Measurements from ENCODE around the gene GOLGA1.
"Not testable (repeated sequence)": the region's sequence is repeated elsewhere in the genome, so short reads cannot be mapped to it uniquely, and the experiment has no call there.

The GOLGA1 gene

DNA sequence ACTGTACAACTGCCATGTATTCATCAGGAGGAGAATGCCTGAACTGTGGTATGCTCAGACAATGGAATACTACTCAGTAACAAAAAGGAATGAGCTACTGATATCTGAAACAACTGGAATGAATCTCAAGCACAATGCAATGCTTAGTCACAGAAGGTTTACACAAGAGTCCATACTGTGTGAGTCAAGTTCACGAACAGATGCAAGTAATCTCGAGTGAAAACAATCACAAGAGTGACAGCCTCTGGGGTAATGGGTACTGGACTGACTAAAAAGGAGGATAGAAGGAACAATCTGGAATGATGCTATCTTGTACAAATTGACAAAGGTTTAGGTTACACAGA, 19.5 kb upstream of the GOLGA1 start:
- TF ChIP-seq, protein P1, sequence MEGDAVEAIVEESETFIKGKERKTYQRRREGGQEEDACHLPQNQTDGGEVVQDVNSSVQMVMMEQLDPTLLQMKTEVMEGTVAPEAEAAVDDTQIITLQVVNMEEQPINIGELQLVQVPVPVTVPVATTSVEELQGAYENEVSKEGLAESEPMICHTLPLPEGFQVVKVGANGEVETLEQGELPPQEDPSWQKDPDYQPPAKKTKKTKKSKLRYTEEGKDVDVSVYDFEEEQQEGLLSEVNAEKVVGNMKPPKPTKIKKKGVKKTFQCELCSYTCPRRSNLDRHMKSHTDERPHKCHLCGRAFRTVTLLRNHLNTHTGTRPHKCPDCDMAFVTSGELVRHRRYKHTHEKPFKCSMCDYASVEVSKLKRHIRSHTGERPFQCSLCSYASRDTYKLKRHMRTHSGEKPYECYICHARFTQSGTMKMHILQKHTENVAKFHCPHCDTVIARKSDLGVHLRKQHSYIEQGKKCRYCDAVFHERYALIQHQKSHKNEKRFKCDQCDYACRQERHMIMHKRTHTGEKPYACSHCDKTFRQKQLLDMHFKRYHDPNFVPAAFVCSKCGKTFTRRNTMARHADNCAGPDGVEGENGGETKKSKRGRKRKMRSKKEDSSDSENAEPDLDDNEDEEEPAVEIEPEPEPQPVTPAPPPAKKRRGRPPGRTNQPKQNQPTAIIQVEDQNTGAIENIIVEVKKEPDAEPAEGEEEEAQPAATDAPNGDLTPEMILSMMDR (IDR thresholded peaks at IDR 0.05; ENCODE audit: low read depth, low read length, missing control alignments), result no peak
- H3K27ac ChIP-seq, result no peak overlapping the region
- H3K4me3 ChIP-seq (ENCODE audit: low read depth, low read length), result no peak overlapping the region
- no peaks in the 10 kb centered on the region for H3K36me3 ChIP-seq (replicated peaks)
- in situ Hi-C loops (cut with HindIII; ENCODE audit: low pct_ligation_motif_present, low sequenced_read_pairs), result no loop called here
- peak; percentile 11 for DNase-seq
- H3K27me3 ChIP-seq (replicated peaks), result no peaks in the 10 kb centered on the region

DNA sequence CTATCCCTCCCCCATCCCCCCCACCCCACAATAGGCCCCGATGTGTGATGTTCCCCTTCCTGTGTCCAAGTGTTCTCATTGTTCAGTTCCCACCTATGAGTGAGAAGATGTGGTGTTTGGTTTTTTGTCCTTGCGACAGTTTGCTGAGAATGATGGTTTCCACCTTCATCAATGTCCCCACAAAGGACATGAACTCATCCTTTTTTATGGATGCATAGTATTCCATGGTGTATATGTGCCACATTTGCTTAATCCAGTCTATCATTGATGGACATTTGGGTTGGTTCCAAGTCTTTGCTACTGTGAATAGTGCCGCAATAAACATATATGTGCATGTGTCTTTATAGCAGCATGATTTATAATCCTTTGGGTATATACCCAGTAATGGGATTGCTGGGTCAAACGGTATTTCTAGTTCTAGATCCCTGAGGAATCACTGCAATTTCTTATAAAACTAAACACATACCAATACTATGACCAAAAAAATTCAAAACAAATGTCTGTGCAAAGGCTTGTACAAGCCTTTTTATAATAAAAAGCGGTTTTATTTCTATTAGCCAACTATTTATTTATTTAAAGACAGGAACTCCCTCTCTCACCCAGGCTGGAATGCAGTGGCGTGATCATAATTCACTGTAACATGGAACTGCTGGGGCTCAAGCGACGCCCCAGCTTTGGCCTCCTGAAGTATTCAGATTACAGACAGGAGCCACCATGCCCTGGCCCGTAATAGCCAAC, 19.0 kb upstream of the GOLGA1 start:
- H3K27me3 ChIP-seq (replicated peaks); in situ Hi-C loops (cut with HindIII; ENCODE audit: low pct_ligation_motif_present, low sequenced_read_pairs): not testable (repeated sequence)

DNA sequence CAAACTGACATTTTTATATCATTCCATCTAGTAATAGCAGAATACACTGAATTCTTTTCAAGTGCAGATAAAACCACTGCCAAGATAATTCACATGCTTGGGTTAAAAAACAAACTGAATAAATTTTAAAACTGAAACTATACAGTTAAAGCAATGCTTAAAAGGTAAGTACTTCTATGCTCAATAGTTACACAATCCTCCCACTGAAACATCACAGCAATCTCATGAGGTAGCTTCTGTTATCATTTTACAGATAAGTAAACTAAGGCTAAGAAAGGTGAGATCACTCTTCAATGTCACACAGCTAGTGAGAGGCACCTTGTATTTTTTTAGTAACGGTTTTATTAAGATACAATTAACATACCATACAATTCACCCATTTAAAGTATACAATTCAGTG, 13.4 kb upstream of the GOLGA1 start:
- no peak overlapping the region for H3K27ac ChIP-seq
- in situ Hi-C loops (cut with HindIII; ENCODE audit: low pct_ligation_motif_present, low sequenced_read_pairs), result no loop called here
- H3K4me3 ChIP-seq (ENCODE audit: low read depth, low read length), result no peak overlapping the region
- TF ChIP-seq, protein P1 (IDR thresholded peaks at IDR 0.05; ENCODE audit: low read depth, low read length, missing control alignments), result no peak
- DNase-seq, result no peak
- H3K27me3 ChIP-seq (replicated peaks), result no peaks in the 10 kb centered on the region
- no peaks in the 10 kb centered on the region for H3K36me3 ChIP-seq (replicated peaks)

More for the DNA sequence above, 19.0 kb upstream of the GOLGA1 start:
- H3K27ac ChIP-seq; H3K36me3 ChIP-seq (replicated peaks); H3K4me3 ChIP-seq (ENCODE audit: low read depth, low read length); DNase-seq: not testable (repeated sequence)

DNA sequence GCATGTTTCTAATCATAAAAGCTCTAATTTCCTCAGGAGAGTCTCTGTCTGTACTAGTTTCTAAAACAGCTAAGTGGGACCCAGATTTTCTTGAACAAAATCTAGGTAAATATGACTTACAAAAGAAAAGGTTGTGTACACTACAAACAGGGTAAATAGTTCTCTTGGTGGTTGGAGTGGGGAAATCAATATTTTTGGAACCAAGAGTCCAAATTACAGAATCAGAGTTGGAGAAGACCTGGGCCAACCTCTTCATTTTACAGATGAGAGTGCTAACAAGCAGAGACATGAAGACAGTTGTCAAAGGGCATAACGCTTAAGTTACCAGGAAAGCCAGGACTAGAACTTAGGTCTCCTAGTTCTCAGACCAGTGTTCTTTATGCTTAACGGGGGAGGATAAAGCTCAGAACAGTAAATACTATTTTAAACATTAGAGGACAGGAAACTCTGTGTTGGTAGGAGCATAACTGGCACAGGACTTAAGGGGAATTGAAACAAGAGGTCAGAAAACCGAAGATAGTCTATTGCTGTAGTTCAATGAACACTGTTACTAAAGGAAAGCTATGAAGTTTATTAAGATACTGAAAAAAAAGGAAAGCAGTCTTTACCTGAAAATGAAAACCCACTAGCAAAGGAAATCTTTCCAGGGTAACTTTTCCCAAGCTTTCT, 9.3 kb upstream of the GOLGA1 start:
- Histone ChIP-seq H3K36me3 (replicated peaks) (no peaks in the 10 kb centered on the region), H3K4me3 (ENCODE audit: low read depth, low read length) (no peak overlapping the region), H3K27me3 (replicated peaks) (no peaks in the 10 kb centered on the region), H3K27ac (no peak overlapping the region)
- TF ChIP-seq, protein P1 (IDR thresholded peaks at IDR 0.05; ENCODE audit: low read depth, low read length, missing control alignments), result no peak
- DNase-seq, result no peak
- in situ Hi-C loops (cut with HindIII; ENCODE audit: low pct_ligation_motif_present, low sequenced_read_pairs), result no loop called here

DNA sequence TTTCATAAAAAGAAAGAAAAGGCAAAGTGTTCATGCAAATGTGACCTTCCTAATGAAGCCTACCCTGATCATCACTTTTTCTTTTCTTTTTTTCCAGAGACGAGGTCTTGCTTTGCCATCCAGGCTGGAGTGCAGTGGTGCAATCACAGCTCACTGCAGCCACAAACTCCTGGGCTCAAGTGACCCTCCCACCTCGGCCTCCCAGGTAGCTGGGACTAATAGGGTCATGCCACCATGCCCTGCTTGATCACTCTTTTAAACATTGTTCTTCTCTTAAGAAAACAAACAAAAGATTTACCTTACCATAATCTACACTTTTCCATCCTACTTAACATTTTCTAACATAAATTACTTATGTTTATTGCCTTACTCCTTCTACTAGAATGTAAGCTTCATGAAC, 8.5 kb upstream of the GOLGA1 start:
- in situ Hi-C loops (cut with HindIII; ENCODE audit: low pct_ligation_motif_present, low sequenced_read_pairs), result no loop called here
- Histone ChIP-seq H3K27ac (no peak overlapping the region), H3K36me3 (replicated peaks) (no peaks in the 10 kb centered on the region), H3K4me3 (ENCODE audit: low read depth, low read length) (no peak overlapping the region), H3K27me3 (replicated peaks) (no peaks in the 10 kb centered on the region)
- TF ChIP-seq, protein P1 (IDR thresholded peaks at IDR 0.05; ENCODE audit: low read depth, low read length, missing control alignments), result no peak
- DNase-seq, result no peak

DNA sequence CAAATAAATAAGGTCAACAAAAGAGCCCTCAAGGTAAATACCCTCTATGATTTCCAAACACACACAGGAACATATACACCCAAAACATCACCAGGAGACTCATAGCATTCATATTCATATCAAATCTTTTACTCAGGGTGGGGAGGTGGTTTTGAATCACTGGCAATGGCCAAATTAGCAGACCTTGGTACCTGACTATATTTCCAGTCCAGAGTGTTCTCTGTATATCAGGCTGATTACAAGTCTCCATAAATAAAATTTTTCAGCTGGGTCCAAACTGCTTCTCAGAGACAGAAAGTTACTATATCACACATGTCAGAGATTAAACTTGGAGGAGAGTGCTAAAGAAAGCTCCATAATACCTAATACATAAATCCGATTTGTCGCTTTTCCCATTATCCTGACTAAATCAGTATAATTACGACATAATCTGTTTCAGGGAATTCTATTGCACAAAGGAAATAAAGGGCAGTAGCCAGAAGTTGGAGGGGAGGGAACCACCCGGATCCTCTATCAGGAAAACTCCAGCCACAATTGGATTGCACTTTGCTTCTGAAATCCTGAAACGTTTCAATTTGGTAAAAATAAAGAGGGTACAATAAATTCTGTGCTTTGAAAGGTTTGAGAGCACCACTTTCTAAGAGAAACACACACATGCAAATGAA, 7.0 kb upstream of the GOLGA1 start:
- Histone ChIP-seq H3K36me3 (replicated peaks) (no peaks in the 10 kb centered on the region), H3K27me3 (replicated peaks) (no peaks in the 10 kb centered on the region), H3K4me3 (ENCODE audit: low read depth, low read length) (no peak overlapping the region), H3K27ac (no peak overlapping the region)
- TF ChIP-seq, protein P1 (IDR thresholded peaks at IDR 0.05; ENCODE audit: low read depth, low read length, missing control alignments), result no peak
- no peak for DNase-seq
- in situ Hi-C loops (cut with HindIII; ENCODE audit: low pct_ligation_motif_present, low sequenced_read_pairs), result no loop called here

All from brain microvascular endothelial cell (primary cell).